Stimulated activated naive B cell treated with anti-CD40 and anti-IgM and Interleukin-4, amounts not matched to agents 10 μg/mL and 1 μg/mL and 100 μg/mL, for 72 hours (primary cell): ENCODE results near the gene FERMT1.
"Not testable (repeated sequence)": the region's sequence is repeated elsewhere in the genome, so short reads cannot be mapped to it uniquely, and the experiment has no call there.

Experiments used
- ATAC-seq, 2 donors: fragments of 150-1000 bp; cut with Tn5 transposase; replicated peaks; 2 replicates each; pipeline ENCODE4 v1.10.0; 2021; ENCODE audit warnings: moderate library complexity in 1 of 2
- DNase-seq: peaks from one replicate; pipeline ENCODE4 v3.0.0; 2021
- H3K27ac Mint-ChIP-seq: one replicate; pipeline ENCODE4 v1.8.0; 2022; ENCODE audit warnings: mild to moderate bottlenecking, mixed read lengths
- H3K27me3 Mint-ChIP-seq, 2 donors: one replicate each; pipeline ENCODE4 v1.8.0; 2022; ENCODE audit warnings: mixed read lengths in 2 of 2
- H3K36me3 Mint-ChIP-seq, 2 donors: one replicate each; pipeline ENCODE4 v1.8.0; 2022; ENCODE audit warnings: mixed read lengths in 2 of 2, mild to moderate bottlenecking in 1 of 2
- H3K4me1 Mint-ChIP-seq, 2 donors: one replicate each; pipeline ENCODE4 v1.8.0; 2022; ENCODE audit warnings: mixed read lengths in 2 of 2, mild to moderate bottlenecking in 1 of 2
- H3K4me3 Mint-ChIP-seq, 2 donors: one replicate each; pipeline ENCODE4 v1.8.0; 2022; ENCODE audit warnings: mild to moderate bottlenecking in 2 of 2, mixed read lengths in 2 of 2, moderate library complexity in 1 of 2
- H3K9me3 Mint-ChIP-seq, 2 donors: one replicate each; pipeline ENCODE4 v1.8.0; 2022; ENCODE audit warnings: mixed read lengths in 2 of 2, mild to moderate bottlenecking in 1 of 2

Gene FERMT1

GRCh38 chr20:6130045-6130444, 7.2 kb upstream of the FERMT1 start:
- ATAC-seq (no peak), DNase-seq (no peak)
- no peaks in the 10 kb centered on the region for H3K9me3 Mint-ChIP-seq
- H3K27ac Mint-ChIP-seq = no peak overlapping the region
- H3K27me3 Mint-ChIP-seq = peaks cover 26 to 29% of the 10 kb centered on the region in 2 donors
- H3K4me3 Mint-ChIP-seq = no peak overlapping the region
- no peaks in the 10 kb centered on the region for H3K4me1 Mint-ChIP-seq
- no peaks in the 10 kb centered on the region for H3K36me3 Mint-ChIP-seq

GRCh38 chr20:6127825-6128224, 5.0 kb upstream of the FERMT1 start:
- H3K27me3 Mint-ChIP-seq = peaks cover 39 to 43% of the 10 kb centered on the region in 2 donors
- DNase-seq (no peak), ATAC-seq (no peak)
- no peak overlapping the region for H3K4me3 Mint-ChIP-seq
- no peak overlapping the region for H3K27ac Mint-ChIP-seq
- peaks cover 0 to 2% of the 10 kb centered on the region in 2 donors for H3K4me1 Mint-ChIP-seq
- H3K36me3 Mint-ChIP-seq = no peaks in the 10 kb centered on the region
- no peaks in the 10 kb centered on the region for H3K9me3 Mint-ChIP-seq

- peaks cover 6% of the 10 kb centered on the region in 2 donors for H3K4me1 Mint-ChIP-seq
- peaks cover 42 to 47% of the 10 kb centered on the region in 2 donors for H3K27me3 Mint-ChIP-seq
- no peak overlapping the region for H3K27ac Mint-ChIP-seq
- ATAC-seq (no peak), DNase-seq (no peak)
- no peaks in the 10 kb centered on the region for H3K36me3 Mint-ChIP-seq
- no peak overlapping the region for H3K4me3 Mint-ChIP-seq
- H3K9me3 Mint-ChIP-seq = no peaks in the 10 kb centered on the region
Measured at GRCh38 chr20:6126846-6127245, 4.0 kb upstream of the FERMT1 start.

DNA sequence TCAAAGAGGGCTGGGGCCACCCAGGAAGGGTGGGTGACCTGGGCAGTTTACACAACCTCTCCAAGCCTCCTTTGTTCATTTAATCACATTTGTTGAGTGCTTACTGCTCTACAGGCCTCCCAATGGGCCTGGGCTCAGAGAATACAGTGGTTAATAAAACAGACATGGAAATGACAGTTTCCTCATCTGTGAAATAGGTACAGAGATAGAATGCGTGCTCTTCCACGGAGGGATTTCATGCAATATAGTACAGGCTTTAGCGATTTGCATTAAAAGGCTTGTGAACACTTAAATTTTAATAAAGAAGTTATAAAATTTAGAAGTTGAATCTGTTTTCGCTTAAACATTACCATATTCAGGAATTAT, 802 bp upstream of the FERMT1 start:
- H3K36me3 Mint-ChIP-seq = no peaks in the 10 kb centered on the region
- no peak overlapping the region for H3K27ac Mint-ChIP-seq
- no peaks in the 10 kb centered on the region for H3K9me3 Mint-ChIP-seq
- ATAC-seq (no peak), DNase-seq (no peak)
- peaks cover 48 to 60% of the 10 kb centered on the region in 2 donors for H3K27me3 Mint-ChIP-seq
- H3K4me3 Mint-ChIP-seq = peak overlapping the region; percentile 73 to 74
- H3K4me1 Mint-ChIP-seq = peaks cover 6% of the 10 kb centered on the region in 2 donors

DNA sequence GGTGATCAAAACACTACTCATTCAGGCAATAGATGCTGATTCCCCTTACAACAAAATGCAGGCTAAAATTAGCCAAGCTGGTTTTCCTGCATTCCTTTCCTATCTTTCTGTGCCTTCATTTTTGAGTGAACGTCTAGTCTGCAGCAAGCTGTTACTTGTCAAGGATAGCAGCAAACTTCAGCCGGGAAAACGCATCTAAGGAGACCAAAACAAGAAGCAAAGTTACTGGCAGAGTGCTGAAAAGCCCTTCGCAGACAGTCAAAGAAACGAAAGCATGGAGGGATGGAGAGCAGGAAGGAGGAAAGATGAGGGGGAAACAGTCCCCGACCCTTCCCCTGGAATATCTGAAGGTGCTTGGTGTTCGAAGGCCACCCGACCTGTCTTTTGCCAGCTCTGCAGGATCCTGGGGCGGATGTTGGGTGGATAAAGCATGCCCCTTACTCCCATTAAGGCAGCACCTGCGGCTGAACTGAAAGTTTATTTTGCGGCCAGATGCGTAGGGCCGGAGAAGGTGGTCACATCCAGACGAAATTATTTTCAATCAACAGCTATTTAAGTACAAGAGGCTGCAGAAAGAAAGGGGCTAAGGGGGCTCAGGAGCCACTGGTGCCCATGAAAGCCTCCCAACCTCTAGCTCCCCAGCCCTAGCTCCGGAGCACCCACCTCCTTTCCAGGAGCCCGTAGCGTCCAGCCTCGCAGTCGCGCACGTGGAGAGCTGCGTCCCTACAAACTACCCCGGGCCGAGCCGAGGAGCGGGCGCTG, 538 bp downstream of the FERMT1 start:
- no peaks in the 10 kb centered on the region for H3K36me3 Mint-ChIP-seq
- peak overlapping the region; percentile 34 to 73 for H3K4me3 Mint-ChIP-seq
- peaks cover 38 to 50% of the 10 kb centered on the region in 2 donors for H3K27me3 Mint-ChIP-seq
- H3K4me1 Mint-ChIP-seq = peaks cover 6% of the 10 kb centered on the region in 2 donors
- H3K27ac Mint-ChIP-seq = no peak overlapping the region
- no peak for DNase-seq
- no peak for ATAC-seq
- H3K9me3 Mint-ChIP-seq = no peaks in the 10 kb centered on the region

DNA sequence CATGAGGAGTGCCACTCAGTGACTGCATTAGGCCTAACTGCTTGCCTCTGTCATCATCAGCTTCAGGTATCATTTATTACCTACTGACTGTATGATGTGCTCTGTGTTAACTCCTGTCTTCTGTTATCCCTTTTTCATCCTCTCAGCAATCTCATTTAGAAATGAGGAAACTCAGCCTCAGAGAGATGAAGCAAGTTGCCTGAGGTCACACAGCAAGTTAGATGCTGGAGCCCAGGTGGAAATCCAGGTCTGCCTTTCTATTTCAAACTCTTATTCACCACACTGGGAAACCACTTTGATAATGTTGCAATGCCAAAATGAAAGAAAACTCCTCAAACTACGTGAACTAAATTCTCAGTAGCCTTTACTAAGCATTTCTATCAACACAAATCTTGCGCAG, 1.3 kb downstream of the FERMT1 start:
- Mint-ChIP-seq H3K36me3 (no peaks in the 10 kb centered on the region), H3K4me1 (peaks cover 6% of the 10 kb centered on the region in 2 donors), H3K27me3 (peaks cover 35 to 43% of the 10 kb centered on the region in 2 donors), H3K4me3 (no peak overlapping the region), H3K27ac (no peak overlapping the region), H3K9me3 (no peaks in the 10 kb centered on the region)
- no peak for ATAC-seq
- DNase-seq = no peak

- Mint-ChIP-seq H3K36me3 (no peaks in the 10 kb centered on the region), H3K4me1 (peaks cover 6% of the 10 kb centered on the region in 2 donors), H3K27me3 (peaks cover 35 to 43% of the 10 kb centered on the region in 2 donors), H3K4me3 (no peak overlapping the region), H3K27ac (no peak overlapping the region), H3K9me3 (no peaks in the 10 kb centered on the region)
- ATAC-seq (no peak), DNase-seq (no peak)
Measured at GRCh38 chr20:6120491-6120988, 2.3 kb downstream of the FERMT1 start.

DNA sequence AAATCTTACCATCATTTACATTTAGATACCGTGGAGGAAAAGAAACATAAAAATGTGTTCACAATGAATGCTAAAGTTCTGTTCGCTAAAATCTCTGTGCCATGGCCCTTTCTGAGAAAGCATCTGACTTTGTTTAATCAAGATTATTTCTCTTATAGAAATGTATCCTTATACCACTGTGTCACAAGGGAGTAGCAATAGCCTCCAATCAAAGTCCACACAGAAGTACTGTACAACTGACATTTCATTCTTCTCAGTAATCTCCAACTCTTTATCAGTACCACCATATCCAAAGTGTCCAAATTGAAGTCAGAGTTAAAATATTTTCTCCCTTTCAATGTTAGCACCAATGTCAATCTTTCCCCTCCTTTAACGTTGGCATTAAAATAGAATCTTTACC, 6.1 kb downstream of the FERMT1 start:
- no peaks in the 10 kb centered on the region for H3K4me1 Mint-ChIP-seq
- no peak overlapping the region for H3K4me3 Mint-ChIP-seq
- ATAC-seq (no peak), DNase-seq (no peak)
- peaks cover 9 to 18% of the 10 kb centered on the region in 2 donors for H3K9me3 Mint-ChIP-seq
- H3K27me3 Mint-ChIP-seq = peaks cover 14 to 18% of the 10 kb centered on the region in 2 donors
- no peak overlapping the region for H3K27ac Mint-ChIP-seq
- peaks cover 4 to 5% of the 10 kb centered on the region in 2 donors for H3K36me3 Mint-ChIP-seq

DNA sequence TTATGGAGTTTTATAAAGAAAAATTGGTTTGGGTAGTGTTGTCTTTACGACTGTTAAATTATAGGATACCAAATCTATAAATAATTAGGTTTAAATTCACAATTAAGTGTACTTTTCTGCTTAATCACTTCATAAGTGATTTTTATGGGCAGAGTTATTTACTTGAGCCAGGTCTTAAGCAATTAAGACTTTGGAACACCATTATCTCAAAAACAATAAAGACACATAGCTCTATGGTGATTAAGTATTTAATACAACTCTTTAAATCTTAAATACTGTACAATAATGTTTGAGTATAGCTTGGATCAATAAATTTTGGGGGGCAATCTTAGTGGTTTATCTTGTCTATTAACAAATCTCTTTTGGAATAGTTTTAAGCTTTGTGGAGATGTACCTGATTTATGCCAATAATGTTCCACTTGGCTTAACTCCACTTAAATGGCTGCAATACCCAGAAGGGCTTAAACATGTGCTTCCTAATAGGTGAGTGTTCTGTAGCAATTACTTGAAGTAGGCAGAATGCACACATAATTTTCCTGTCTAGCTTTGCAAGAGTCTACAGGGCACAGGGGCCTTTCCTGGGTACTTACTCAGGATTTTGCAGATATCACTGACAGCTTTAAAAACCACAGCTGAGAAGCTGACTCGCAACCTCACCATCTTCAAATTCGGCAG, 7.5 kb downstream of the FERMT1 start:
- no peak overlapping the region for H3K4me3 Mint-ChIP-seq
- ATAC-seq (no peak), DNase-seq (no peak)
- peaks cover 4 to 5% of the 10 kb centered on the region in 2 donors for H3K36me3 Mint-ChIP-seq
- no peak overlapping the region for H3K27ac Mint-ChIP-seq
- H3K4me1 Mint-ChIP-seq = no peaks in the 10 kb centered on the region
- H3K9me3 Mint-ChIP-seq = peaks cover 9 to 18% of the 10 kb centered on the region in 2 donors
- H3K27me3 Mint-ChIP-seq = peaks cover 8 to 12% of the 10 kb centered on the region in 2 donors

- H3K4me1 Mint-ChIP-seq = no peaks in the 10 kb centered on the region
- H3K27ac Mint-ChIP-seq = no peak overlapping the region
Measured at GRCh38 chr20:6114696-6115095, 8.1 kb downstream of the FERMT1 start.

GRCh38 chr20:6113951-6114350, 8.9 kb downstream of the FERMT1 start:
- no peak for DNase-seq
- H3K36me3 Mint-ChIP-seq = peaks cover 4 to 5% of the 10 kb centered on the region in 2 donors
- no peak overlapping the region for H3K4me3 Mint-ChIP-seq
- peaks cover 9 to 18% of the 10 kb centered on the region in 2 donors for H3K9me3 Mint-ChIP-seq
- no peaks in the 10 kb centered on the region for H3K4me1 Mint-ChIP-seq
- H3K27me3 Mint-ChIP-seq = peaks cover 5 to 8% of the 10 kb centered on the region in 2 donors
- no peak for ATAC-seq
- no peak overlapping the region for H3K27ac Mint-ChIP-seq

More at GRCh38 chr20:6114696-6115095, 8.1 kb downstream of the FERMT1 start:
- DNase-seq = no peak
- peaks cover 8 to 12% of the 10 kb centered on the region in 2 donors for H3K27me3 Mint-ChIP-seq
- peaks cover 9 to 18% of the 10 kb centered on the region in 2 donors for H3K9me3 Mint-ChIP-seq
- no peak overlapping the region for H3K4me3 Mint-ChIP-seq
- peaks cover 4 to 5% of the 10 kb centered on the region in 2 donors for H3K36me3 Mint-ChIP-seq
- no peak for ATAC-seq

DNA sequence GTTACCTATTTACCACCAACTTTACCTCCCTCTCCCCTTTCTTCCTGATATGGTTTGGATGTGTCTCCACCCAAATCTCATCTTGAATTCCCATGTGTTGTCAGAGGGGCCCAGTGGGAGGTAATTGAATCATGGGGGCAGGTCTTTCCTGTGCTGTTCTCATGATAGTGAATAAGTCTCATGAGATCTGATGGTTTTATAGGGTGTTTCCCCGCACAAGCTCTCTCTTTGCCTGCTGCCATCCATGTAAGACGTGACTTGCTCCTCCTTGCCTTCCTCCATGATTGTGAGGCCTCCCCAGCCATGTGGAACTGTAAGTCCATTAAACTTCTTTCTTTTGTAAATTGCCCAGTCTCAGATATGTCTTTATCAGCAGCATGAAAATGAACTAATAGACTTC, 9.9 kb downstream of the FERMT1 start:
- not testable (repeated sequence) for H3K27ac Mint-ChIP-seq, H3K4me3 Mint-ChIP-seq, H3K36me3 Mint-ChIP-seq, H3K27me3 Mint-ChIP-seq, ATAC-seq, DNase-seq, H3K4me1 Mint-ChIP-seq
- H3K9me3 Mint-ChIP-seq = peaks cover 9 to 18% of the 10 kb centered on the region in 2 donors

- no peak overlapping the region for H3K4me3 Mint-ChIP-seq
- DNase-seq (no peak), ATAC-seq (no peak)
- no peak overlapping the region for H3K27ac Mint-ChIP-seq
- peaks cover 4% of the 10 kb centered on the region in 2 donors for H3K36me3 Mint-ChIP-seq
- H3K27me3 Mint-ChIP-seq = peaks cover 4 to 7% of the 10 kb centered on the region in 2 donors
- H3K4me1 Mint-ChIP-seq = no peaks in the 10 kb centered on the region
- peaks cover 5 to 6% of the 10 kb centered on the region in 2 donors for H3K9me3 Mint-ChIP-seq
Measured at GRCh38 chr20:6108330-6108729, 14.5 kb downstream of the FERMT1 start.

- H3K4me1 Mint-ChIP-seq = no peaks in the 10 kb centered on the region
- H3K36me3 Mint-ChIP-seq = no peaks in the 10 kb centered on the region
- ATAC-seq (no peak), DNase-seq (no peak)
- no peak overlapping the region for H3K27ac Mint-ChIP-seq
- H3K4me3 Mint-ChIP-seq = no peak overlapping the region
- H3K27me3 Mint-ChIP-seq = peaks cover 0 to 7% of the 10 kb centered on the region in 2 donors
- H3K9me3 Mint-ChIP-seq = no peaks in the 10 kb centered on the region
Measured at GRCh38 chr20:6104493-6105188, 18.2 kb downstream of the FERMT1 start.
